ENCODE data around the gene CES3.

CES3 gene, protein sequence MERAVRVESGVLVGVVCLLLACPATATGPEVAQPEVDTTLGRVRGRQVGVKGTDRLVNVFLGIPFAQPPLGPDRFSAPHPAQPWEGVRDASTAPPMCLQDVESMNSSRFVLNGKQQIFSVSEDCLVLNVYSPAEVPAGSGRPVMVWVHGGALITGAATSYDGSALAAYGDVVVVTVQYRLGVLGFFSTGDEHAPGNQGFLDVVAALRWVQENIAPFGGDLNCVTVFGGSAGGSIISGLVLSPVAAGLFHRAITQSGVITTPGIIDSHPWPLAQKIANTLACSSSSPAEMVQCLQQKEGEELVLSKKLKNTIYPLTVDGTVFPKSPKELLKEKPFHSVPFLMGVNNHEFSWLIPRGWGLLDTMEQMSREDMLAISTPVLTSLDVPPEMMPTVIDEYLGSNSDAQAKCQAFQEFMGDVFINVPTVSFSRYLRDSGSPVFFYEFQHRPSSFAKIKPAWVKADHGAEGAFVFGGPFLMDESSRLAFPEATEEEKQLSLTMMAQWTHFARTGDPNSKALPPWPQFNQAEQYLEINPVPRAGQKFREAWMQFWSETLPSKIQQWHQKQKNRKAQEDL

DNA sequence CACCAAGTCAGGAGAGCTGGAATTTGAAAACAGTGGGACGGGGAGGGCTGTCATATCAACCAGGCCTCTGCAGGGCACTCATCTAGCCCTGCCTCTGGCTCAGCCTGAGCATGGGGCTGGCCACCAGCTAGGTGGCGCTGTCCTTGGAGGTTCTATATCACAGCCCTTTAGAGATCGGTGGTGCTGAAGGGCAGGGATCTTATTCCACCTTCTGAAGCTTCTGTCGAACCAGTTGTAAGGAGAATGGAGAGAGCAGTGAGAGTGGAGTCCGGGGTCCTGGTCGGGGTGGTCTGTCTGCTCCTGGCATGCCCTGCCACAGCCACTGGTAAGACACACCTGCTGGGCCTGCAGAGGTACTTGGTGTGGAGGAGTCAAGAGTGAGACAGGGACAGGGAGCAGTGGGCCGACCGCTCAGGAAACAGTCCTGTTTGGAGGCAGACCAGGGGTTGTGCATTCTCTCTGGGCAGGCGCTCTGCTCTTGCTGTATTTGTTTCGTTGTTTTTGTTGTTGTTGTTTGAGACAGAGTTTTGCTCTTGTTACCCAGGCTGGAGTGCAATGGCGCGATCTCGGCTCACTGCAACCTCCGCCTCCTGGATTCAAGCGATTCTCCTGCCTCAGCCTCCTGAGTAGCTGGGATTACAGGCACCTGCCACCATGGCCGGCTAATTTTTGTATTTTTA is at the start of gene CES3:
TSS of gene CES3 (plus strand) at position 202 of the 680 bp plus-strand sequence. CDS start at position 244, 42 bp downstream.
- peak; percentile 75 for DNase-seq

DNA sequence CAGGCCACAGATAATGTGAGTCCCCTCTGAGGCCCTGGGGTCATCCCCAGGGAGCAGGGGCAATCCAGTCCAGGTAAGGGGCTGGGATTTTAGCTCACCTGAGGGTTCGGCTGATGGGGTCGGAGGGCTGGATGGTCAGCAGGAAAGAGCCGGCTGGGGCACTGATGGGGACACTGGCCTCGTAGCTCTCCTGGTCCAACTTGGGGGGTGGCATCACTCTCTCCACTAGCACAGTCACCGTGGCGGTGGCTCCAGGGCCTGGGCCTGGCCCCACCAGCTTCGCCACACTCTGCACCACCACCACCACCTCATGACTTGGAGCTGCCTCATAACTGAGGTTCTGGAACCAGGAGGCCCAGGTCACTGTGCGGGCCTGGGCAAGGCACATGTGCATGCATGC is 49.3 kb upstream of the CES3 start:
- DNase-seq = no peak

DNA sequence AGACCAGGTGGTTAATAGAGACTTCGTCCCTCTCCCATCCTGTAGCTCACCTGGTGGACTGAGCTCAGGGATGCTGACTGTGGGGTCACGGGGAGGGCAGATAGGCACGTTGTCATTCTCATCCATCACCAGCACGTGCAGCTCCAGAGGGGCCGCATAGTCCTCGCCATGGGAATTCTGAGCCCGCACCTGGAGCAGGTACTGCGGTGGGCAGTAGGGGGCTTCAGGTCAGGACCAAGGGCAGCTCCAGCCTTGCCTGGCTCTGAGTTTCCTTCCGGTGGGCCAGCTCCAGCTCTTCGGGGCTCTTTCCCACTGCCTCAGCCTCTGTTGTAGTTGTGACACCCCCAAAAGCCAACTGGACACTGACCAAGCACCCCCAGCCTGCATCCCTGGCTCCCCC is 48.0 kb upstream of the CES3 start:
- no peak for DNase-seq

DNA sequence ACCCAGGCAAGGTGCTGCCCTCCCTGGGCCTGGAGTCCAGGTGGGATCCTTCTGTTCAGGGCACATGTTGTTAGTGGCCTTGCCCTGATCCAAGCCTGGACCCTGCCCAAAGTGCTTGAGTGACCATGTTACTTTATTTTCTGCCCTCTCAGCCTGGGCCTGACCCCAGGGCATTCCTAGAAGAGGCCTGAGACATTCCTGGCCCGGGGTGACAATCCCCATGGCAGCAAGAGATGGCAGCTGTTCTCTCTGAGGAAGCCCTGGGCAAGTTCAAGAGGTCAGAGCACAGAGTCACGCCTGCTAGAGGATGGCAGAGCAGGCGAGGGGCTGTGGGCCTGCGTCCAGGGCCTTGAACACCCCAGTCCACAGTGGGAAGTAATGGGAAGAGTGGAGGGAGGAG is 47.4 kb upstream of the CES3 start:
- no peak for DNase-seq

DNA sequence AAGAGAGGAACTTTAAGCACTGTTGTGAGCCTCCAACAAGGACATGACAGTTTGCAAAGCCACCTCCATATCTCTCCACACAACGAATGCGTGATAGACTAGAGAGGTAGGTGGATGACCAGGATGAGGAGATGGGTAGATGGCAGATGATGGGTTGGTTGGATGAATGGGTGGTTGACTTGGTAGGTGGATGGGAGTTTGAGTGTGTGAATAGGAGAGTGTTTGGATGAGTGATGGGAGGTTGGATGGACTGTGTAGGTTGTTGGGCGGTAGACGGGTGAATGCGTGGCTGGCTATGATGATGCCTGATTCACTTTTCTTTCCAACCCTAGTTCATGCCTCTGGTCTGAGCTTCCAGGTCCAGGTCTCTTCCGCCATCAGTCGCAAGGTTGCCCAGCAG is 46.5 kb upstream of the CES3 start:
- DNase-seq = no peak

DNA sequence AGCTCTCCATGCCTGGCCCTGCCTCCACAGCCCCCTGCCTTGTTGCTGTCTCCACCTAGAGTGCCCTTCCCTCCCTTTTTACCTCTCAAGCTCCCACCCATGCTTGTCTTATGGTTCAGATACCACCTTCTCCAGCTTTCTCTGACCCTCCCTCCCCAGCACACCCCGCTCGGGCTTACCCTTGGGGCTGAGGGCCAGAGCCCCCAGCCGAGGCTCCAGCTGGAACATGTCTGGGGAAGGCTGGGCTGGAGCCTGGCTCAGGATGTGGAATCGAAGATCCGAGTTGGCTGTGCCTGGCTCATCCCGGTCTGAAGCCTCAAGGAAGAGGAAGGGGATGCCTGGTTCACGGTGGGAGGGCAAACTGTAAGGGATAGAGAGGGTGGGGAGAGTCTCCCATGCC is 46.0 kb upstream of the CES3 start:
- DNase-seq = no peak

DNA sequence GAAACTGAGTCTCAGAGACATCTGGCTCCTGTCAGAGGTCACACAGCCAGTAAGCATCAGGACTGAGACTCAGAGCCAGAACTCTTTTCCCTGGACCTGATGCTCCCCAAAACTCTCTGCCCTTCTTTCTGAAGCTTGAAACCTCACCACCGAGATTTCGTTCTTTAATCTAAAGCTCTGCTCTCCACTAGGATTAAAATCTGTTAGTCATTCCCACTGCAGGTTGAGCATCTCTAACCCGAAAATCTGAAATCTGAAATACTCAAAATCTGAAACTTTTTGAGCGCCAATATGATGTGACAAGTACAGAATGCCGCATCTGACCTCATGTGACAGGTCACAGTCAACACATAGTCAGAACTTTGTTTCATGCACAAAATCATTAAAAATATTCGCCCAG is 44.5 kb upstream of the CES3 start:
- no peak for DNase-seq

DNA sequence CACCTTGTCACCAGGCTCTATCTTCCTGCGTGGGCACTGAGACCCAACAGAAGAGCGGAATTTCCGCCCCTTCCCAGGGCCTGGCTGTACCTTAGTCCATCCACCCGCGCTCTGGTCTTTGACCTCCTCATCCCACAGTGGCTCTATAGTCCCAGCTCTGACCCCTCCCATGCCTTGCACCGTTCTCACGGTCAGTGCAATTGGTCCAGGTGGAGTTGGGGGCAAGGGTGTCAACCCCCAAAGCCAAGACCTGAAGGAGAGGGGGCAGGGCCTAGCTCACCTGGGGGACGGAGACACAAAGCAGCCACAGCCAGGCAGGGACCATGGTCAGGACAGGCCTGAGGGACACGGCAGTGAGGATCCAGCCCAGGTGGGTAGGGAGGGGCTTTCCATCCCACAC is 43.3 kb upstream of the CES3 start:
- no peak for DNase-seq

DNA sequence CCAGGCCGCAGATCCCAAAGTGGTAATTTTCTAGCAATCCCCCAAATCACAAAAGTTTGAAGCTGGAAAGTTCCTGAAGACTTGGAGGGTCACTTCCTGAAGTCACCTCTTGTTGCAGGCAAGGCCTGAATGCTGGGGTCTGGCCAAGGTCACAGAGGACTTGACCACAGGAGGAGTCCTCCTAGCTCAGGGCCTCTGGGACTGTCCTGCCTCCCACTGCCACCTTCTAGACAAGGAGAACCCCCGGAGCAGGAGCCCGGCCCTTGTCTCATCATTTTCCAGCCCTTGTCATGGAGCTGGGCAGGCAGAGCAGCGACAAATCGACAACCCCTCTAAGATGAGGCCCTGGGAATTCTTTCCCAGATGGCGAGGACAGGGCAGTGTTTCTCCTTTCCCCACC is 42.7 kb upstream of the CES3 start:
- no peak for DNase-seq

DNA sequence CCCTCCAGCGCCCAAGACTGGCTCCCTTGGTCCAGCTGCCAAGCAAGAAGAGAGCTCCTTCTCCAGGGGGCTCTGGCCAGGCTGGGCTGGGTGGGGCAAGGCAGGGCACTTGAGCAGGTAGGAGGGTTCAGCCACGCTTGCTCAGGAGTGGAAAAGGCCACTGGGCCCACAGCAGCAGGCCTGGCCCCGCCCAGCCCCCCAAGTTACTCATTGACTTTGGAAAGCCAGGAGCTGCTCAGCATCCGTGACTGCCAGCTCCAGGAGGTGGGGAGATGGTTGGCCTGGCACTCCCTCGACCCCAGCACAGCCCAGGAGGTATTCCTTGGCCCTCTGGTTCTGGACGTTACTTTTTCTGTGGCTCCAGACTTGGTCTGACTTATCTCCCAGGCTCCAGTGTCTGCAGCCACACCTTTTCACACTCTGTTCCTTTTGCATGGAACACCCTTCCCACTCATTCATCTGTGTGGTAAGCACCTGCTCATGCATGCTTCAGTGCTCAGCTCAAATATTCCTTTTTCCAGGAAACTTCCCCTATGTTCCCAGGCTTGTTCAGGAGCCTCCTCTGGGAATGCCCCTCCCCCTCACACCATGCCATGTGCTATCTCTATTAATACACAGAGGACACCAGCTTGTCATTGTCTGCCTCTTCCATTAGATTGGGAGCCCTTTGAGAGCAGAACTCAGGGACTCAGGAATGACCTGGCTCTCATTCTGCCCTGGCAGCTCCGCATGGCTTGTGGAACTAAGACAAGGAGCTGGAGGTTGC is 42.1 kb upstream of the CES3 start, which contains the start of gene CDH16:
TSS of gene CDH16 (minus strand) at position 83 of the 766 bp plus-strand sequence. CDS start 820 bp downstream, outside the sequence.
- no peak for DNase-seq

DNA sequence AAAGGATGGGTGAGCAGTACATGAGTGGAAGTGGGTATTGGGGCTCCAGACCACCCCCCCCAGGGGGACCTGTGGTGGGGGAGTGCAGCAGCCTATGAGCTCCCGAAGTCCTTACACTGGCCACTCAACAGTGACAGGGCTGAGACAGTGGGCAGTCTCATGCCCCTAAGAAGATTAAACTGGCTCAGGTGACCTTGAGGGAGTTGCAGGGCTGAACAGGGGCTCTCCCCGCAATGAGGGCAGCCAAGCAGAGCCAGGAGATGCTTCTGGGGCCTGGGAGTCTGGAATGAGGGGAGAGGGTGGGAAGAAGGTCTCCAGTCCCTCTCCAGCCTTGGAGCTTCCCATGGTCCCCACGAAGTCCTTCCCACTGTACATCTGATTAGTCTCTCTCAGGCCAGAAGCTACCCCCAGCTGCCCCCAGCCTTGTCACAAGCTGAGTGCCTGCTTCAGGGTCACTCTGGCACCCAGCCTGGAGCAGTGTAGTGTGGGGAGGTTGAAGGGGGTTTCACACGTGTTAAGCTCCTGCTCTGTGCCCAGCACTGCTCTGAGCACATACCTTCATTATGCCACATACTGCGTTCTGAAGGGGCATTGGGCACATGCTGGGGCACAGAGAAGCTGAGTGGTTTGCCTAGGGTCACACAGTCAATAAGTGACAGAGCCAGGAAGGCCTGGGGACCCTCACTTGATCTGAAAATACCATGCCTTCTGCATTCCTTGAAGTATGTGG is 41.3 kb upstream of the CES3 start:
- DNase-seq = no peak

DNA sequence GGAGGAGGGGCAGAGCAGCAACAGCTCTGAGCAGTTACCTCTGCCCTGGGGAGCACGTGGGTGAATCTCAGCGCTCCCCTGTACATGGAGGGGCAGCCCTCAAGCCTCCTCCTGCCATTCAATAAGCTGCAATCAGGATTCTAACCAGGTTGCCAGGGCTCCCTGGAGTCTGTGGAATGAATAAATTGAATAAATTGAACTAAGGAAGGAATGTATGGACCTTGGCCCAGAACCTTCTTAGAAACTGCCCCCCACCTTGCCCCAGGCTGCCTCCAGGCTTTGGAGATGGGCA is 40.8 kb upstream of the CES3 start:
- no peak for DNase-seq

DNA sequence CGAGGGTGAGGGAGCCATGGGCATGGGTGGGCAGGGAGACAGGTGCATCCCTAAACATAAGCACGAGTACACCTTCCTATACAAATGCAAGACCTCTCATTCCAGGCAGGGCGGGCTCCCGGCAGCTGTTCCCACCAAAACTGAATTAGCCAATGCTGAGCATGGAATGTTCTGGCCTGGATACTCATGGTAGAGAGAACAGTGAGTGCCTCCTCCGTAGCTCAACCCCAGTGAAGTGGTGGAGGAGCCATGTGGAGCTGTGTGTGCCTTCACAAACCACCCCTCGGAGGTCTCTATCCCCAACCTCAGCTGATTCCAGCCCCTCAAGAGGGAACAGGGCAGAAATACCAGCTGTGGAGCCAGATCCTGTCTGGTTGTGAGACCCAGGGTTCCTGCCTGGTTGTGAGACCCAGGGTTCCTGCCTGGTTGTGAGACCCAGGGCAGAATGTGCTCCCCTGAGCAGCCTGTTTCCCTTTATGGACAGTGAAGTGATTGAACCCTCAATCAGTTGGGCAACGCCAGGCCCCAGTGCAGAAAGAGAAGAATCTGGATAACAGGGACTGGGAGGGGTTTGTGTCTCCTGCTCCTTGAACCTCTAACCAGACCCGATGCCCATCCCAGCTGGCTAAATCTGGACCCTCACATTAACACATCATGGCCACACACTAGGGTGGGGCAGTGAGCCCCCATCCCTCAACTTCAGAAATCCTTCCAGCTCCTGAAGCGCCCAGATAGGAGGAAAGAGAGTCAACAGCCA is 40.0 kb upstream of the CES3 start:
- DNase-seq = no peak

DNA sequence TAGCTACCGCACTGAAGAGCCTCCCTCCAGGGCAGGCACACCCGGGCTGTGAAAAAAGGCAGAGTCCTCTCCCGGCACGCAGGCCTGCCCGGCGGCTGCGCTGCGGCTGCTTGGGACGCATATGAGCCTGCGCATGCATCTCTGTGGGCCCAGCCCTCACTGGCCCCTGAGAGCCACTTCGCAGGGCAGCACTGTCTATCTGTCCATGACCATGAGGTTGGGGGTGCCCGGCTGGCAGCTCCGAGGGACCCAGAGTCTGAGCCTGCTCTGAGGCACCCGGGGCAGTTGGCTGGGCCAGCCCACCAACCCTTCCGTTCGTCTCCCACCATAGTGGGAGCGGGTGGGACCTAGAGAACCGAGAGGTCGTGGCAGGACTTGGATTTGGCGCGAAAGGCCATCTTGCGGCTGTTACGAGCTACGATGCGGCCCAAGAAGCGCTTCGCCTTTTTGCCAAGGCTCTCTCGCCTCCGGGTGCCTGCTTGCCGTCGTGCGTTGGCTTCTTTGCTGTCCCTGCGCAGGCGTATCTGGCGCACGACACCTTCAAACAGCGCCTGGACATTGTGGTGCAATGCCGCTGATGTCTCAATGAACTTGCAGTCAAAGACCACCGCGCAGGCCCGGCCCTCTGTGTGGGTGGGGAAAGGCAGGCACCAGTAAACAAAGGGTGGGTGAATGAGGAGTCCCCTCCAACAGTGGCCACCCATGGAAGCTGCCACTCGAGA is 39.2 kb upstream of the CES3 start:
- no peak for DNase-seq

DNA sequence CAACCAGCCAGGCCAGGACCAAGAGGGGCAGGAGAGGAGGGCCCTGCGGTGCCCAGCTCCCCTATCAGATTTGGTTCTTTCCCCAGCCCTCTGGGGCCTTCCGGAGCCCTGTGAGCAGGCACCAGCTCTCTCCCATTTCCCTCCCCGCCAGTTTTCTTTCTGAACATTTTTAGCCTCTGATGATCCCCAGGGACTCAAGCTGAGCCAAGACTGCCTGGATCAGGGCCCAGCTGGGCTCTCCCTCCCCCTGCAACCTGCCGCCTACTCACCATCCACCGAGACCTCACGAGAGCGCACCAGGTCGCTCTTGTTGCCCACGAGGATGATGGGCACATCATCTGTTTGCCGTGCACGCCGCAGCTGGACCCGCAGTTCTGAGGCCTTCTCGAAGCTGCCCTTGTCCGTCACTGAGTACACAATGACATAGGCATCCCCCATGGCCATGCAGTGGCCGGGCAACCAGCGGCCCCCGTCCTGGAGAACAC is 37.8 kb upstream of the CES3 start:
- peak; percentile 49 for DNase-seq

DNA sequence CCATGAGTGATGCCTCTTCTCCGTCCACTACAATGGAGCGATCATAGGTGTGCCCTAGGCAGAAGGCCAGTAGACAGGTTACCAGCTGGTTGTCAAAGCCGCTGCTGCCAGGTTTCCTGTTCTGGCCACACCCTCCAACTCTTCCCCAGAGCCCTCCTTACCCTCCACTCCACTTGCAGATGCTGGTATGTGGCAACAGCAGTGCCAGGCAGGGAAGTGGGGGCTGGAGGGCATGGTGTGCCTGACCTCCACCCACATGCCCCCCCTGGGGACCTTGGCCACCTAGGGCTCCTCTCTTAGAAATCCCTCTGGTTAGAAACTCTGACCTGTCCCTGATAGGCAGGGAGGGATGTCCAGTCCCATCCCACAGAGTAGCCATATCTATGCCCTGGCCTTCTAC is 37.2 kb upstream of the CES3 start:
- DNase-seq = peak; percentile 50

DNA sequence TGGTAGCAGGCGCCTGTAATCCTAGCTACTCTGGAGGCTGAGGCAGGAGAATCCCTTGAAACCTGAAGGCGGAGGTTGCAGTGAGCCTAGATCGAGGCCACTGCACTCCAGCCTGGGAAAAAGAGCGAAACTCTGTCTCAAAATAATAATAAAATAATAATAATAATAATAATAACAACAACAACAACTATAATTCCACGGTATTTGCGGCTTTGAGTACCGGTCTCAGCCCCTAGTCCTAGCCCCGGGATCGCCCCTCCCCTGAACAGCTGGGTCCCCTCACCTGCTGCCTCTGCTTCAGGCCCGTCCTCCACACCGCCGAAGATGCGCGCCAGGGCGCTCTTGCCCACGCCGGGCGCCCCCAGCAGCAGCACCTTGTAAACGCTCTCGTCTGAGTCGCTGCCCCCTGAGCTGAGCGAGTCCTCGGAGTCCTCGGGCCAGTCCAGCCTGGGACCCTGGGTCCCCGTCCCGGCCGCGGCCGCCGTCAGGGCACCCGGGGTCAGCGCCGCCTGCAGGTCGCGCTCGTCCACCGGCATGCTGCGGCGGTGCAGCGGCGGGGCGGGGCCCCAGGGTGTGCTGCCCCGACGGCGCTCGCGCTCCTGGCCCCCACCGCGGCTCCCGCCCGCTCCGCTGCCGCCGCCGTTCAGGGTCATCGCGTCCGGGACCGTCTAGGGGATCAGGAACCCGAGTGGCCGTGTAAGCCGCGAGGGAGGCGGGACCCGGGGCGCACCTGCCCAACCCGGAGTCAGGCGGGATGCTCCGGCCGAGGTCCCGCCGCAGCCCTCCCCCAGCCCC is 36.3 kb upstream of the CES3 start:
- DNase-seq = no peak

DNA sequence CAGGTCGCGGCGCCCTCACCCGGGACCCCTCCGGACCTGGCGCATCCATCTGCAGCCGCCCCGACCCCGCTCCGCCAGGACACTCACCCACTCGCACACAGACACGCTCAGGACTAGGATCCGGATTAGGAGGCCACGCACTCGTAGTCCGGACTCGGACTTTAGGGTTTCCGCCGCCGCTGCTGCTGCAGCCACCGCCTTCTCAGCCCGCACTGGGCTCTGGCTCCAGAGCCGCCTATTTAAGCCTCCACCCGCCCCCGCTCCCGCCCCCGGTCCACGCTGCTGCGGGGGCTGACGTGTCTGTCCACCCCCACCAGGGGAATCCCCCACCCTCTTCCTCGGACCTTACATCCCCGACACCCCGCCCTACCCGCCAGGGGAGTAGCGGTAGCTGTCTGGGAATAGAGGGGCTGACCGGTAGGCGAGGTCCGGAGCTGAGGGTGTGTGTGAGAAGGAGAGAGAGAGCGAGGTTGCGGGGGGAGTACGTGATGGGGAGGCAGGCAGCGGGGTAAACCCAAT is 35.7 kb upstream of the CES3 start, which contains the start of gene RRAD:
TSS of gene RRAD (minus strand) at position 214 of the 519 bp plus-strand sequence. CDS start 356 bp downstream, outside the sequence.
- DNase-seq = no peak

DNA sequence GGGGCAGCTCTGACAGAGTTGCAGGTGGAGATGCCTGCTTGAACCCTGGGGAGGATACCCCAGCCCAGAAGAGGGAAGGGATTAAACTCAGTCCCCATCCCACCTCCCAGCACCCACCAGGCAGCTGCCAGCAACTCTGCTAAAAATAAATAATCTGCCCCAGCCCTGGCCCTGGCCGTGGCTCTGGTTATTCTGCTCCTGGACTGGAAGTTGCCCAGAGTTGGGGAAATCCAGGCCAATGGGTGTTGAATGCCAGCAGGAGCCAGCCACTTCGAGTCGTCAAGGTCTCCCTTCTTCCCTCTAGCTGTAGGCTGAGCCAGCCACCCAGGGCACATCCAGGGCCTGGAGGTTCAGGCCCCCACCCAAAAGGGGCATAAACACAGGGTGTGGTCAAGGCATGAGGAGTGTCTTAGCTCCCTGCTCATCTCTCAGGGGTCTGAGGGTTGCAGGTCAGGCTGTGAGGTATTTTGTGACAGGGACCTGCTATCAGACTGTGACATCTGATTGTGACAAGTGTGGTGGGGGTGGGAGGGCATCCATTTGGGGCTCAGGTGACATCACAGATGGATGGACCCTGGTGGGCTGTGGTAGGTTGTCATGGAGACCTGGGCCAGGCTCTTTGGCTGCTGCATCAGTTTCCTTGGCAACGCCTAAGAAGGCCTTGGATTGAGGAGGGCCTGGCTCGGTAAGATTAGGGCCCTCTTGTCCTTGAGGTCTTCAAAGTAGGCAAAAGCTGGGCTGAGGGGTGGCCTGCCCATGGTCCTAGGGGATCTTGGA is 34.7 kb upstream of the CES3 start:
- DNase-seq = no peak

Data from DMS153 (cell line).